SHP77 treated with DMSO at 0.1 percent for 48 hours (cell line): ENCODE results near the gene CYTH3.
"Not testable (repeated sequence)": the region's sequence is repeated elsewhere in the genome, so short reads cannot be mapped to it uniquely, and the experiment has no call there.

Source experiments
- DNase-seq: peaks from one replicate; lab custom pipeline; 2025; lab: John Stamatoyannopoulos, UW

Gene CYTH3

DNA sequence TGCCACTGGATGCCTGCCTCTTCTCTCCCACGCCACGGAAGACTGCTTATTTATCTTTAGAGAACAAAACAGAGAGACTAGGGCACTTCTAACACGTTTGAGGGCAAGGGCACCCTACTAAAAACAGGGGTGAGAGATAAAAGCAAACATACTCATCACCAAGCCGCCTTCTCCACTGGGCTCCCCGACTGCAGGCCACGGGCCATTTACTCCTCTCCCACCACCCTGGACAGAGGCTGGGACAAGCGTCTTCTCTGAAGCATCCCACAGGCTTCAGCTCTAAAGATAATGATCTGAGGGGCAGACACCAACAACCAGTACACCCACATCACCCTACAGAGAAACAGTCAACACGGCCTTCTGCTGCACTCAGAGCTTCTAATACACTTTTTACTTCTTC is 78.7 kb downstream of the CYTH3 start:
- no peak for DNase-seq

DNA sequence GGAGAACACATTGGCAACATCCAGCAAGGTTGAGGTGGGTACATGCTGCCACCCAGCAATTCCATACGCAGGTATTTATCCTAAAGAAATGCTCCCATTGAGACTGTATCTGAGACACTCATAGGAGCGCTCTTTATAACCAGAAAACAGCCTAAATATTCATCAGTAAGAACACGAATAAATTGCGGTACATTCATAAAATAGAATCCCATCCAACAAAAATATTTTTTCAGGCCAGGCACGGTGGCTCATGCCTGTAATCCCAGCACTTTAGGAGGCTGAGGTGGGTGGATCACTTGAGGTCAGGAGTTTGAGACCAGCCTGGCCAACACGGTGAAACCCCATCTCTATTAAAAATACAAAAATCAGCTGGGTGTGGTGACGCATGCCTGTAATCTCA is 81.9 kb downstream of the CYTH3 start:
- DNase-seq: not testable (repeated sequence)

DNA sequence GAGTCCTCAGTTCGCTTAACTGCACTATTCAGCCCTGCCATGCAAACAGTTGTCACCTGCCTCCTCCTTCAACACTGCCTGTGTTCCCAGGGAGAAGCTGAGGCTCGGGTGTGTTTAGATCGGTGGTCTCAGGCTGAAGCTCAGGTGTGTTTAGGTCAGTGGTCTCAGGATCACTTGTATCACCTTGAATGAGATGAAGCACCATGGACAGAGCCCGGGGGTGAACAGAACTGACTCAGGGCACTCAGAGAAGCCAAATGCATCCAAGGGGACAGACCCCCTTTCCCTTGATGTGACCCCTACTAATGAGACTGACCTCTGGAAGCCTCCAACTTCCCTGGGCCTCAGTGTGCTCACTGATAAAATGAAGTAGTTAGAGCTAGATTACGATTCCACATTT is 84.0 kb downstream of the CYTH3 start:
- no peak for DNase-seq

DNA sequence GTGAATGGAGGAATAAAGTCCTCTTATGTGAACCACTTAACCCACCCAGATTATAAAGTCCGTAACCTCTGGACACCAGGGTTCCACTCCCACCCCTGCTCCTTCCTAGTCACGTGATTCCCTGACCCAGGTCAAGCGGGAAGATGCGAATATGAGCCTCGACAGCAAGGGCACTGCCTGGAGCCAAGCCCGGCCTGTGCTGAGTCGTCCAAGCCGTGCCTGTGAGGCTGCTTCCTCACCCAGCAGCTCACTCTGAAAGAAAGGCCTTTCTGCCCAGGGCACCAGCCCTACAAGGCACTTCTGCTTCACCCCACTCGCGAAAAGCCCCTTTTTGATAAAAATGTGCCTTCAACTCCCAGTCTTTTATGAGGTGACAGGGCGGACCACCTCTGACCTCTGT is 85.8 kb downstream of the CYTH3 start:
- DNase-seq: no peak

DNA sequence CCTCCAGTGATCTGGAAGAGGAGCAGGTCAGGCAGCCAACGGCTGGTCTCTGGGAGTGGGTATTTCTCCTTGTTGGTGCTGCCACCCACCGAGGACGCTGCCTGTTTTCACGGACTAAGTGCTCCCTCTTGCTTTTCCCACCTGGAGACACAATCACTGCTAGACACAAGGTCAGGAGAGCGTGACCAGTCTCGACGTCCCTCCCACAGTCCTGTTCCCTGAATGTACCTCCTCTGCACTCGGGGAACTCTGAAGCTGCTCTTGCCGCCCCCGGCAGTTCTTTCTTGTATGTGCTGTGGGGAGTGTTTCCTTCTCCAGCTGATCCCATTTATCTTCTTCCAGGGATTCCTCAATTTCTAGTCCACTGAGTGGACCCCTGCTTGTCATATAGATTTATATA is 89.4 kb downstream of the CYTH3 start:
- no peak for DNase-seq

DNA sequence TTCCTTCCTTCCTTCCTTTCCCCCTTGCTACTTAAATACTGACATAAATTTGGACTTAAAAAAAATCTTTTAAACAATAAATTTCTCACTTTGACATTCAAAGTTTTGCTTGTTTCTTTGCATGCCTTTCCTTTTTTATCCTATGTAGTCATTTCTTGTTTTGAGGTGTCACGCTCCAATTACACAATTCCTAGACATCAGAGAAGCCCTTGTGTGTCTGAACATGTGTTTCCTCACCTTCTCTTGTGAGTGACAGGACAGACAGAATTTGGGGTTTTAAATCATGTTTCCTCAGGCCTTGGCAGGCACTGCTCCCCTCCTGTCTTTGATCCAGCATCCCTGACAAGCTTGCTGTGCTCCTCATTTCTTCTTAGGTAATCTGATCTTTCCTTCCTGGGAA is 91.3 kb downstream of the CYTH3 start:
- DNase-seq: no peak

DNA sequence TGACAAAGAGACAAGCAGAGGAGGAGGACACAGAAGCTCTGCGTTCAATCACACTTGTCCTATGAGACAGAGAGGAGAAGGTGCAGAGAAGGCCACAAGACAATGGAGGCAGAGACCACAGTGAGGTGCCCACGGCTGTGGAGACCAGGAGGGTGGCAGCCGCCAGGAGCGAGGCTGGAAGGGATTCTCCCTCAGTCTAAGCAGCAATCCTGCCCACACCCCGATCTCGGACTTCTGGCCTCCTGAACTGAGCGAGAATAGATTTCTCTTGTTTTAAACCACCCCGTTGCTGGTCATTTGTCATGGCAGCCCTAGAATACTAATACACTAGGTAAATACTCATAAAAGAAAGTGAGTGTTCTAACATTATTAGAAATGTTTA is 92.1 kb downstream of the CYTH3 start:
- DNase-seq: no peak

DNA sequence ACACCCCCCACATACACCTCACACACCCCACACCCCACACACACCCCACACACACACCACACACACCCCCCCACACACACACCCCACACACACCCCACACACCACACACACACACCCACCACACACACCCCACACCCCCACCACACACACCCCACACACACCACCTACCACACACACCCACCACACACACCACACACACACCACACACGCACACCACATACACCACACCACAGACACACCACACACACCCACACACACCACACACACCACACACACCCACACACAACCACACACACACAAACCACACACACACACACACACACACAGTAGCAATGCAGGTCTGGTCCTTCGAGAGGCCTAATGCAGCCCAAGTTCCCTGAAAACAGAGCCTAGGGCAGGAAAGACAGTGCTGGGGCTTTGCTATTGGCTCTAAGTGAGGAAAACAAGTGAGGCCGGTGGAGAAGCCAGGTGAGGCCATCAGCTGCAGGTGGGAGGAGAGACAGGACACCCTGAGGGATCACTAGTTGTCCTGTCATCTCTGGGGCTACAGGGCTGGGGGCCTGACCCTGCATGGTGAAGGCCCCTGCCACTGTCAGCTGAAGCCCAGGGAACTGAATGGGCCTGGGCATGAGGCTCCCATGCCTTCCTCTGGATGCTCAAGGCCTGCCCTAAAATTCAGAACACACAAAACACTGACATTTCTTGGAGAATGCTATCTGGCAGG is 92.6 kb downstream of the CYTH3 start:
- DNase-seq: no peak

DNA sequence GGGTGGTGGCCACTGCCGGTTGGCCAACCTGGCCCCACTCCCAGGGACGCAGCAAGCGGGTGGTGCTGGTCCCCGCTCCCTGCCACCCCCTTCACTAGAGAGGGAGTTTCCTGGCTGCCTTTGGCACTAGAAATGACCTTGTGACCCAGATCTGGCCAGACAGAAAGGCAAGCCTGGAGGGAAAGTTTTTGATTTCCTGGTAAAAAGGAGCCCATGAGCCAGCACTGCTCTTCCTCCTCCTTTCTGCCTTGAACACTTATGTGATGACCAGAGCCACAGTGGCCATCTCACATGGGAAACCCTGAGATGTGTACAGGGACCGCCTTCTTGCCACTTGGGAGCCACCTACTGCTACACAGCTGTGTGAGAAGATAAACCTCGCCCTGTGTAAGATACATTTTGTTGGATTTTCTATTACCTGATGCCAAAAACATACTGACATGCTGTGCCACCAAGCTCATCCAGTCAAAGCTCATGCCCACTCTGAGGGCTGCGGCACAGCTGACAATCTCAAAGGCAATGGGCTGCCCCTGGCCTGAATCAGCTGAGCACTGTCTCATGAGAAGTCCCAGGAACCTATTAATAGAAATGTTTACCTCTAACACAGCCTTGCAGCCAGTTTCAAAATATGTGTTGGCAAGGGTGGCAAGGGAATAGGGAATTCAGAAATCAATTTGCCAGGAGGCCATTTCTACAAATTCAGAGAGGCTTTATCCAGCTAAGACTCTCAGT is 94.0 kb downstream of the CYTH3 start:
- no peak for DNase-seq

DNA sequence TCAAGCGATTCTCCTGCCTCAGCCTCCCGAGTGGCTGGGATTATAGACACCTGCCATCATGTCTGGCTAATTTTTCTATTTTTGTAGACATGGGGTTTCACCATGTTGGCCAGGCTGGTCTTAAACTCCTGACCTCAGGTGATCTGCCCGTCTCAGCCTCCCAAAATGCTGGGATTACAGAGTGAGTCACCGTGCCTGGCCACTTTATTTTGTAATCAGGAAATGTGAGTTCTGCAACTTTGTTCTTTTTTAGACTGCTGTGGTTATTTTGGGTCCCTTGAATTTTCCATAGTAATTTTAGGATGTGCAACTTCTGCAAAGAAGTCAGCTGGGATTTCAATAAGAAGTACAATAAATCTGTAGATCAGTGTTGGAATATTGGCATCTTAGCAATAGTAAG is 96.8 kb downstream of the CYTH3 start:
- no peak for DNase-seq

DNA sequence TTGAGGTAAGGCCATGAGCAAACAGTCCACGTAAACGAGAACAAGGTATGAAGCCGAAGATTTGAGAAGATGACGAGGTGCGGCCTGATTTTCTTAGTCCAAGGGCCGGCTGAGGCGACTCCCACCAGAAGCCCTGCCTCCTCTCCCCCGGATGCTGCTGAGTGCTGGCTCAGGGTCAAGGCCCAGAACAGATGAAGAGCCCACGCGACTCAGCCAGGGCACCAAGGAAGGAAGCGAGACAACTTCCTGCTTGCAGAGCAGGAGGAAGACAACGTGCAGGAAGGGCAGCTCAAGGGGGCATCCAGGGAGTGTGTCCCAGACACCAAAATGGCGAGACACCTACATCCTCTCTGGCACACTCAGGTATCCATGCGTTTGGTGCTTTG is 99.5 kb downstream of the CYTH3 start:
- DNase-seq: no peak

DNA sequence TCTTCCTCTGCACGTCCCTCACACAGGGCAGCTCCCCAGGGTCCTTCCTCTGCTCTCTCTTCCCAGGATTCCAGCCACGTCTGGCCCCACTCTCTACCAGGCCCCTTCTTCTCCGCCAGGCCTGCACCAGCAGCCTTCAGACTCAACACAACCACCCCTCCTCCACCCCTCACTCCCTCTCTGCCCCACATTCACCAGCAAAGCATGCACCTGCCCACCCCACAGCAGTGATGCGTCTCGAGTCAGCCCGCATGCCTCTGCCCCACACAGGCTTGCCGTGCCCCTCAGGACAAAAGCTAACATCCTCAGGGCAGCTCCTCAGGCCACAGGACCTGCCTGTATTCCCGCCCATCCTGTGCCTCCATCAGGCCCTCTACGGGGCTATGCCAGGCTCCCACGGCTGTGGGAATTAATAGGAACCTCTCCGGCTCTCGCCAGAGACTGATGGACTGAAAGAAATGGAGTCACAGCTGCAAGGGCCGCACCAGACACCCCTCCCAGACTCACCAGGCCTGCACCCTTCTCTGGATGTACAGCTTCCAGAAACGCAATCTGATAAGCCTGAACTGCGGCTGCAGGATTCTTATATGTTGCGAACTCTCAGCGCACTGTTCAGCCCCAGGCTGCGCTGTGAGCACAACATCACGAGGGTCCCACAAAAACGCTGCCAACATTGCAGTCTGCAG is 100.1 kb downstream of the CYTH3 start:
- DNase-seq: no peak

DNA sequence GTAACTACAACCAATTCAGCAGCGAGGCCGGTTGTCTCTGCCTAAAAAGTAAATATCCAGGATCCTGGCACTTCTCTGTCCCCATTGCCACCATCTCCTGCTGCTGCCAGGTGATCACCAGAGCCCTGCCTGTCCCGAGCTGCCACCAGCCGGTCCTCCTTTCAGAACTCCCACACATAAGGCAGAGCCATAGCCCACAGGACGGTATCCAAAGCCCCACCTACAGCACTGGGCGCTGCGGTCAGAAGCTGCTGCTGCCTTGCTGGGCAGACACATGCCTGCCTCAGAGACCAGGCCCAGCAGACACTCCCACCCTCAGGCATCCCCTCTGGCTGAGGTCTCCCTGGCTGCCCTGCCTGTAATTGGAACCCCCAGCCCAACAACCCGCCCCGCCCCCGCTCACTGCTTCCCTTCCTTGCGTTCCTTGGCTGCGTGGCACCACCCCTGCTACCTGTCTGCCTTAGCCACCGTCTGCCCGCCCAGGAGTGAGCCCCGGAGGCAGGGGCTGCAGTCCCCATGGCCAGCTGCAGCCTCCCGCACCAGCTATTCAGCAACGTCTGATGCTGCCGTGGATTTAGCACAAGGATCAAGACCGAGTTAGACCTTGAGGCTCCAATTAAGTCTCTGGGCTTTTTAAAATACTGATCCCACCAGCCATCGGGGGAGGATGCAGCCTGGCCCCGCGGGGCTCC is 100.7 kb downstream of the CYTH3 start:
- DNase-seq: no peak

DNA sequence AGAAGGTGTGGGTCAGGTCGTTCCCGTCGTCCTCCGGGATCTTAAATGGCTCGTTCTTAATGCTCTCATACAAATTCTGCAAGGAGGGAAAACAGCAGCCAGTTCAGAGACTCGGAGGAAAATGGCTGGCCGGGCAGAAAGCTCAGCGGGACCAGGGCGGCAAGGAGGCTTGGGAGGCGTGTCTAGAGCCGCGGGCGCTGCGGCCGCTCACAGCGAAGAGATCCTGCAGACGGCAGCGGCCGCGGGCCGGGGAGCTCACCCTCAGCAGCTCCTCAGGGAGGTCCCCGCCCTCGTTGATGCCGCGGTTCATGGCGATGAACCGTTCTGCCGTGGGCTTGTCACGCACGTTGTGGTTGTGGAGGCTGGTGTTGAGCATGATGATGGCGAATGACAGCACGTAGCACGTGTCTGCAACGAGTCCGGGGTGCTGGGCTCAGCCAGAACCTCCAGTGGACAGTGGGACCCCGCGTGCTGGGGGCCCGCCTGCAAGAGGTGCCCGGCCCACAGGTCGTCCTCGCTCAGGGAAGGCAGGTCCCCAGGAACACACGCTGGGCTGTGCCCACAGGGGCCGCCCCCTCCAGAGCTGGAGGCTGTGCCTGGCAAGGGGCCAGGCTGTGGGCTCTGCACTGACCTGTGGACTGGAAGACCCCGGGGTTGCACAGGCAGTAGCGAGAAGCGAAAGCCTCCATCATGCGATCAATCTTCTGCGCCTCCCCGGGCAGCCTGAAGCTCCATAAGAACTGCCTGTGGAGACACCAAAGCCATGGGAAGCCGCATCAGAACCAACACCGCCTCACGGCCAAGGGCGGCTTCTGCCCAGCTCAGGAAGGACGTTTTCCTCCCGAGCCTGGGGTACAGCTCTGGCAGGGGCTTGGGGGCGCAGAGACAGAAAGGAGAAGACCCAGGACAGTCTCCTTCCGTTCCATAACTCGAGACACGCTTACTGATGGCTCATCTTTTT is 101.6 kb downstream of the CYTH3 start:
- DNase-seq: no peak

DNA sequence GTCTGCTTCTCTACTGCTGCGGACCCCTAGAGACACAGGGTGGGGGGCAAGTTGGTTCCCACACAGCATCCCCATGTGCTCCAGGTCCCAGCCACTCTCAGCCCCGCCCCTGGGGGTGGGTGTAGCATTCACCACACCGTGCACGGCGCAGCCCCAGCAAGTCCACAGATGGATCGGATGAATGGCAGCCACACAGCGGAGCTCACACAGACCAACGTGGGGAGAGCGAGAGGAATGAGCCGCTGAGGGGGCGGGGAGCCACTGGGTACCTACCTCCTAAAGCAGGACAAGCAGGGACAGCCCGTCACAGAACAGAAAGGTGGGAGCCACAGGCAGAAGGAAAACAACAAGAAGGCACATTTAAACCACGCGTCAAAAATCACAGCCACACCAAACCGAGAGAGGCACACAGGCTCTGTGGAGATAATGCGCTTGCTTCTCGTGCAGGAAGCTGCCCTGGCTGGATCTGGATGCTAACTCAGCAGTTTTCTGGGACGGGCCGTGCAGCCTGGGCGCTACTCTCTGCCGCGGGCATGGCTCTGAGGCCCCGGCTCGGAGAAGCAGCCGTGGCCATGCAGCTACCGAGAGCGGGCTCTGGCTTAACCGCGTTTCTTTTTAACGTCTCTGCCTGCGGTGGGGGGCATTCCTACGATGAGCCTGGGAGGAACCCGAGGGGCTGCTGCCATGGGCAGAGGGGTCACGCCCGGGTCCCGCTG is 102.5 kb downstream of the CYTH3 start:
- DNase-seq: no peak

DNA sequence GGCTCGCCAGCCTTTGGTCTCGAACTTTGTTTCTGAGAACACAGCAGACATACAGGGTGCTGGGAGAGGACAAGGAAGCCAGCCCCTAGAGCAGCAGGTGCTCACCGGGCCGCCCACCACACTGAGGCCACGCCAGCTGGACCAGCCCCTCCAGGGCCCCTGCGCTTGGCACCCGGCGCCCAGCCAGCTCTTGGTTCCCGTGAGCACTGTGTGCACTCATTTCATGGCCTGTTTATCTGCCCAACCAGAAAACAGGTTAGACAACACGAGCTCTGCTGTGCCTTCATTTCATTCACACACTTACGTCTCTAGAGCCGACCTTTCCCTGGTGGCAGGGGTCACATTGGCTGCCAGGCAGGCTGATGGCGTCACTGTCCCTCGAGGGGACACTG is 104.0 kb downstream of the CYTH3 start:
- DNase-seq: no peak

DNA sequence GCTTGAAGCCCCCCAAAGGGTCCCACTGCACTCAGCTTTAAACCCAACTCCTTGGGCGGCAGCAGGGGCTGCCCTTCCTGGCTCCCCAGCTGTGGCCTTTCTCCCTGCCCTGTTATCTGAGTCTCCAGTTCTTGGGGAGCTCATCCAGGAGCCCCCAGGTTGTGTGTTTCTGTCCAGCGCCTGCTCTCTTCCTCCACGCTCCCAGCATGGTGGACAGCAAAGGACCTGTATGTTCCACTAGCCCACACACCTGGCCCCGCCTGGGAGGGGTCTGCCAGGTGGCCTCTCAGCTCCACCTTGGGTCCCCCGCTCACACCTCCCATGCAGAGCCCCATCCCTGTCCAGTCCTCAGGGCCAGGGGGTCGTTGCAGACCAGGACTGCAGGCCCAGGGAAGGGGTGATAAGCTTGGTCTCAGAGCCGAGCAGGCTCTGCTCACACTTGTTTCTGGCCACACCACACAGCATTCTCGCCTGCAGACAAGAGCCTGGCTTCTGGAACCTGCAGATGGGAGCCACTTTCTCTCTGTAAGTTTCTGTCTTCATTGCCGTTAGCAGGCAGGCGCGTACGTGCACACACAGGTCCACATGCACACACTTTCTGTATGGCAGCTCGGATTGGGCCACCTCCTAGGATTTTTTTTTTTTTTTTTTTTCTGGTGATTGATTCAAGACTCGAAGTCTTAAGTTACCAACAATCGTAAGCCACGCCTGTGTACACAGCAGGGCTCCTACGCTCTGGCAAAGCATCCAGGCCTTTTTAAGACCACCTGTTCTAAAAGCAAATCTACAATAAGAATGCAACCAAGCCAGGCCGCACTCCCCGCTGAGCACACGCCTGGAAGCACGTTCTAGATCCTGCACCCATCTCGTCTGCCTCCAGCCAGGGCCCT is 104.6 kb downstream of the CYTH3 start:
- DNase-seq: no peak

DNA sequence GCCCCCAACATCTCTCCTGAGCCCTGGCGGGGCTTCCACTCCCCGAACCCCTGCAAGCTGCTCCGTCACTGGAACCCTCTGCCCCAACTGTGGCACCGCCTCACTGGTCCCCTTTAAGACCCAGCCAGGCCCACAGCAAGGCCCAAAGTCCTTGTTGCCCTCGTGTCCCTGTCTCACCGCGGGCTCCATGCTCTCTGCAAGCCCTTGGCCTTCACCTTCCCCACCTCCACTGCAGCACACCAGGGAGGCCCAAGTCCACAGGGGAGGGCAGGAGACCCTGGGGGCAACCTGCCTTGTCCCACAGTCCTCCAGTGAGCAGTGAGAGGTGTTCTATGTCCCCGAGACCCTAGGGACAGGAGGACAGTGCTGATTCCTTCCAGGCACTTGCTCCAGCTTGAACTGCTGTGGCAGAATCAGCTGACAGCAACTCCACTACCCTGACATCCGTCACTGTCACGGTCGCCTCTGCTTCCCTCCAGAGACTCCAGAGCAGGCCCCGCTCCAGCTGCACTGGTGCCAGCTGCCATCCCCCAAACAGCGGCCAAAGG is 105.3 kb downstream of the CYTH3 start:
- no peak for DNase-seq

DNA sequence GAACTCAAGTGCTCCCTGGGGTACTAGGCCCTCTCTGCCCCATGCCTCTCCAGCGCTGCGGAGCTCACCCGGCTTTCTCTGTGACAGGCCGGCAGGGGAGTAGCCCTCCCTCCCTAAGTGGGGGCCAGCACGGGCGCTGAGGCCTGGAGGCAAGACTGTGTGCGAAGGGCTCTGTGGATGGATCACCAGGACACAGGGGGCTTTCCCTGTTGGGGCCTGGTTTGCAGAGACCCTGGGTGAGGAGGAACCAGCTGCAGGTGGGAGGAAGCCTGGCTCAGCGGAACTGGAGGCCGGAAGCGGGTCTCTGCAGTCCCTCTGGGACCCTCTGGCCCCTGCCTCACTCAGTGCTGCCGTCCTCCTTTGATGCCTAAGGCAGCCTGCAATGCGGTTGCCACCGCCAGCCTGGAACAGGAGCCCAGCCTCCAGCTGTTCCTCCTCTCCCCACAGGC is 106.0 kb downstream of the CYTH3 start:
- no peak for DNase-seq
